Right lobe of liver (tissue), 6 donors: ENCODE data around the gene MOGAT1. TPM values are rescaled to one million over a fixed set of nuclear protein-coding genes. Genes with fewer than 3 reads are reported as not detected.

Experiments used
- ATAC-seq, 4 donors: fragments of 200-7000 bp; cut with Tn5 transposase; one replicate each; pipeline ENCODE4 v1.9.1; 2020; ENCODE audit warnings: mild to moderate bottlenecking in 4 of 4, moderate library complexity in 4 of 4
- DNase-seq, 3 donors: peaks; one replicate each; pipeline ENCODE4 v3.0.0-alpha.2; 2020
- H3K27ac ChIP-seq, 3 donors: fragments of 200-600 bp; one replicate each; pipeline ENCODE4 v1.8.0; 2022
- H3K27me3 ChIP-seq, 2 donors: fragments of 200-600 bp; one replicate each; pipeline ENCODE4 v1.8.0; 2022
- H3K36me3 ChIP-seq, 4 donors: fragments of 200-600 bp; sonication (generic) in 1 of 4; one replicate each; pipeline versions ENCODE4 v1.5.1 to v1.8.0; 2017 to 2022; ENCODE audit warnings: control low read depth in 1 of 4
- H3K4me1 ChIP-seq, 4 donors: fragments of 200-600 bp; sonication (generic) in 1 of 4; one replicate each; pipeline versions ENCODE4 v1.5.1 to v1.8.0; 2017 to 2022; ENCODE audit warnings: control low read depth in 1 of 4
- H3K4me3 ChIP-seq, 3 donors: fragments of 200-600 bp; one replicate each; pipeline ENCODE4 v1.8.0; 2022
- H3K9me3 ChIP-seq, 4 donors: fragments of 200-600 bp; sonication (generic) in 1 of 4; one replicate each; pipeline versions ENCODE4 v1.5.1 to v1.8.0; 2017 to 2022; ENCODE audit warnings: control low read depth in 1 of 4
- CTCF ChIP-seq, 4 donors: fragments of 200-600 bp in 3 of 4; fragments of 450-650 bp in 1 of 4; IDR thresholded peaks; one replicate each; pipeline versions ENCODE4 v1.5.1 to v1.8.0; 2016 to 2022; ENCODE audit warnings: antibody characterized with exemption in 4 of 4, mild to moderate bottlenecking in 2 of 4
- POLR2A ChIP-seq: fragments of 450-650 bp; IDR thresholded peaks from one replicate; pipeline ENCODE4 v1.6.1; 2017; ENCODE audit warnings: antibody characterized with exemption, mild to moderate bottlenecking
- WGBS: methylation state at CpG from one replicate; pipeline ENCODE4 v1.1.6; 2018; ENCODE audit warnings: low coverage, low lambda C conversion rate; ENCODE audit not compliant: insufficient coverage; ENCODE audit errors: missing lambda C conversion rate; 5-methylcytosine and 5-hydroxymethylcytosine counted together
- intact Hi-C, 2 donors: fragments of 100-400 bp; cut with DNase I; formaldehyde crosslinking; loops; one replicate each; pipeline versions ENCODE4 v1.11.2 to v1.14.1; 2022
- total RNA-seq, 6 experiments: library from RNA; depleted of rRNA in 2 of 6; stranded (reverse); fragments of >200 nt in 2 of 6; fragmentation: NEBNext Ultra II Directional in 3 of 6; extraction: Animal tissue kit (Norgen Biotek cat#: 25700) in 3 of 6; gene quantifications; one replicate each; pipeline versions ENCODE4 v1.1.0 to v1.2.4, GENCODE V29; 2016 to 2023
- donor health status: DM: no; HTN: yes; CAD: no.
- donor health status: DM: no; HTN: no; CAD: no.
- donor health status: DM: no; HTN: no; CAD: no.
- donor health status: DM: no; HTN: yes; CAD: no.
- donor health status: DM: no; HTN: yes; CAD: no.

Gene MOGAT1
- total RNA-seq, 6 experiments from 2014 or later, result 0.50 to 8.1 (median 3.4) TPM

DNA sequence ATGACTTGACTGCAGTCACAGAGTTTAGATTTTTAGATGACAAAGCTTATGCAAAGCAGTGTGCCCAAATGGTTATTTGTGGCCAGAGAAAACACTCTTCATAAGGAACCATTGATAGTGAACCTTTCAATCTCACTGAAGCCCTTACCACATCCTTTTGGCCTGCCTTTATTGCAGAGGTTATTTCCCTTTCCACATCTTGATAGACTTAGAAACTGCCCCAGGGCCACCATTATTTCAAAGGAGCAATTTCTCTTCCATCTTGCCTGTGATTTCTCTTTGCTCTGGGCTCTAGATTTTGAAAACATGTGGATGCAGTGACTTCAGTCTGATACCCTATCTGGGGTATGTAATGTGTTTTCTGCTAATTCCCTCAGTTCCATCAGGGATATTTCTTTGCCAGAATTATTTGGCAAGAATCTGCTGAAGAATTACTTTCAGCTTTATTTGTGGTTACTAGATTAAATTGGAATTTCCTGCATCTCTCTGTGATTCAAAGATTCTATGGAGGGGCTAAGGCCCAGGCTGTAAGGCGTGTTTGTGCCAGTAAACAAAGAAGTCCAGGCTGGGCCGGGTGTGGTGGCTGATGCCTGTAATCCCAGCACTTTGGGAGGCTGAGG lies 51.0 kb downstream of the MOGAT1 start:
- DNase-seq, result no peak
- no peaks in the 10 kb centered on the region for H3K9me3 ChIP-seq
- TF ChIP-seq POLR2A (no peak), CTCF (IDR thresholded peaks at IDR 0.05) (no peak)
- no peak for ATAC-seq
- H3K27me3 ChIP-seq, result no peaks in the 10 kb centered on the region
- WGBS, result 60% methylated on average over 1 of the region's 2 CpGs
- H3K27ac ChIP-seq, result no peak overlapping the region
- no peaks in the 10 kb centered on the region for H3K36me3 ChIP-seq
- H3K4me3 ChIP-seq, result no peak overlapping the region
- intact Hi-C loops, result no loop called here
- no peaks in the 10 kb centered on the region for H3K4me1 ChIP-seq

DNA sequence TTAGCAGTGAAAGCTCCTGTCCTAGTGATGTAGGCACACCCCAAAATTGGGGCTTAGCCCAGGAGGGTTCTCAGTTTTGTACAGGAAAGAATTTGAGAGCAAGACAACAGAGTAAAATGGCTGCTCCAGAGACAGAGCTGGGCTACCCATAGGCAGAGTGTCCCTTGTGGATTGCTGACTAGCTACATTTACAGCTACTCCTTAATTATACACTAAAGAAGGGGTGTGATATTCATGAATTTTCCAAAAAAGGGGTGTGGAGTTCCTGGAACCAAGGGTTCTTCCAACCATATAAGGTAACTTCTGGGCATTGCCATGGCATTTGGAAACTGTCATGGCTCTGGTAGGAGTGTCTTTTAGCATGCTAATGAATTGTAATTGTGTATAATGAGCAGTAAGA lies 52.8 kb downstream of the MOGAT1 start:
- ATAC-seq (no peak), DNase-seq (no peak)
- H3K27me3 ChIP-seq, result no peaks in the 10 kb centered on the region
- intact Hi-C loops, result no loop called here
- no peak overlapping the region for H3K27ac ChIP-seq
- H3K4me3 ChIP-seq, result no peak overlapping the region
- H3K36me3 ChIP-seq, result no peaks in the 10 kb centered on the region
- TF ChIP-seq POLR2A, result no peak
- no peak for TF ChIP-seq CTCF (IDR thresholded peaks at IDR 0.05)
- H3K4me1 ChIP-seq, result no peaks in the 10 kb centered on the region
- H3K9me3 ChIP-seq, result no peaks in the 10 kb centered on the region

GRCh38 chr2:222728621-222729020 lies 57.2 kb downstream of the MOGAT1 start:
- WGBS, result 88% methylated on average over 3 of the region's 3 CpGs
- TF ChIP-seq POLR2A (no peak), CTCF (IDR thresholded peaks at IDR 0.05) (no peak)
- Histone ChIP-seq H3K27ac (no peak overlapping the region), H3K36me3 (no peaks in the 10 kb centered on the region), H3K27me3 (no peaks in the 10 kb centered on the region), H3K4me3 (no peak overlapping the region), H3K9me3 (no peaks in the 10 kb centered on the region), H3K4me1 (no peaks in the 10 kb centered on the region)
- DNase-seq, result no peak
- no peak for ATAC-seq
- intact Hi-C loops, result no loop called here

- Histone ChIP-seq H3K27ac (no peak overlapping the region), H3K4me1 (no peaks in the 10 kb centered on the region), H3K4me3 (no peak overlapping the region), H3K27me3 (no peaks in the 10 kb centered on the region), H3K36me3 (no peaks in the 10 kb centered on the region), H3K9me3 (no peaks in the 10 kb centered on the region)
- WGBS, result 83% methylated on average over 2 of the region's 5 CpGs
- ATAC-seq, result peak in 3 of 4 donors; percentile 37 to 59 (median 43)
- no peak for DNase-seq
- intact Hi-C loops, result no loop called here
- TF ChIP-seq CTCF (IDR thresholded peaks at IDR 0.05), result no peak
- no peak for TF ChIP-seq POLR2A
Observed at GRCh38 chr2:222730366-222730999, 59.0 kb downstream of the MOGAT1 start.
